ENCODE measurements around the gene JPT2.

JPT2 gene

DNA sequence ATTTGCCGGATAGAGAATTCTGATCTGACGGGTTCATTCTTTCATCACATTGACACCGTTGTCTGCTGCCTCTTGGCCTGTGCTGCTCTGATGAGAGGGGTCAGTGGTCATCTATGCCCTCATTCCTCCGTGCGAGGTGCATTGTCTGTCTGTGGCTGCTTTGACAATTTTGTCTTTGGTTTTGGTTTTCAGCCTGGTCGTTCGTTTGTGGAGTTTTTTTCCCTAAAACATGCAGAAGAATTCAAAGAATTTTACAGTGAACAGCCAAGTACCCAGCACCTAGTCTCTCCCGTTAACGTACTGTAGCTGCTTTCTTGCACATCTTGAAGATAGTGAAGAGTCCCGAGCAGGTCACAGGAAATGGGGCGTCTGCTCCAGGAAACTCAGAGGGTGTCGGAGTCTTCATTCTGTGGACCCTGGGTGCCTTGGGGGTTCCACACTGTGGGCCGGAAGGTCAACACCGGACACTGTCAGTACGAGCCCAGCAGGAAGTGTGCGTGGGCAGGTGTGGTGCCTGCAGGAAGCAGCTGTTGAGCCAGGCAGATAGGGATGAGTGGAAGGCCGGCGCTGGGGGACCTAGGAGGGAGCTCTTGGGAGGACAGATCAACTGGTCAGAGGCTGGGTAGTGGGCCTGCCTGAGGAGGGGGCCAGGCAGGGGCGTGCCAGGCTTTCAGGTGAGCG is 37.7 kb upstream of the JPT2 start:
- no peaks in the 10 kb centered on the region for H3K4me1 ChIP-seq (ENCODE audit: low read depth, poor library complexity, severe bottlenecking)
- TF ChIP-seq, protein P1, sequence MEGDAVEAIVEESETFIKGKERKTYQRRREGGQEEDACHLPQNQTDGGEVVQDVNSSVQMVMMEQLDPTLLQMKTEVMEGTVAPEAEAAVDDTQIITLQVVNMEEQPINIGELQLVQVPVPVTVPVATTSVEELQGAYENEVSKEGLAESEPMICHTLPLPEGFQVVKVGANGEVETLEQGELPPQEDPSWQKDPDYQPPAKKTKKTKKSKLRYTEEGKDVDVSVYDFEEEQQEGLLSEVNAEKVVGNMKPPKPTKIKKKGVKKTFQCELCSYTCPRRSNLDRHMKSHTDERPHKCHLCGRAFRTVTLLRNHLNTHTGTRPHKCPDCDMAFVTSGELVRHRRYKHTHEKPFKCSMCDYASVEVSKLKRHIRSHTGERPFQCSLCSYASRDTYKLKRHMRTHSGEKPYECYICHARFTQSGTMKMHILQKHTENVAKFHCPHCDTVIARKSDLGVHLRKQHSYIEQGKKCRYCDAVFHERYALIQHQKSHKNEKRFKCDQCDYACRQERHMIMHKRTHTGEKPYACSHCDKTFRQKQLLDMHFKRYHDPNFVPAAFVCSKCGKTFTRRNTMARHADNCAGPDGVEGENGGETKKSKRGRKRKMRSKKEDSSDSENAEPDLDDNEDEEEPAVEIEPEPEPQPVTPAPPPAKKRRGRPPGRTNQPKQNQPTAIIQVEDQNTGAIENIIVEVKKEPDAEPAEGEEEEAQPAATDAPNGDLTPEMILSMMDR (conservative IDR thresholded peaks at IDR 0.05; ENCODE audit: low read depth, low read length) = no peak
- no peaks in the 10 kb centered on the region for H4K20me1 ChIP-seq (ENCODE audit: insufficient read depth)
- H3K36me3 ChIP-seq (ENCODE audit: insufficient read depth) = no peaks in the 10 kb centered on the region; the same call in 1 of the 2 replicates
- no peak overlapping the region for H3K4me2 ChIP-seq
- no peak overlapping the region for H3K27ac ChIP-seq
- H3K27me3 ChIP-seq (ENCODE audit: insufficient read depth, low read depth) = no peaks in the 10 kb centered on the region
- no peaks in the 10 kb centered on the region for H3K79me2 ChIP-seq (ENCODE audit: insufficient read depth, low read depth)
- H2AFZ ChIP-seq (ENCODE audit: low read depth) = no peak overlapping the region
- H3K9ac ChIP-seq = no peak overlapping the region
- no peak overlapping the region for H3K4me3 ChIP-seq (IDR thresholded peaks at IDR 0.05; ENCODE audit: insufficient read depth, low read depth, low read length)

DNA sequence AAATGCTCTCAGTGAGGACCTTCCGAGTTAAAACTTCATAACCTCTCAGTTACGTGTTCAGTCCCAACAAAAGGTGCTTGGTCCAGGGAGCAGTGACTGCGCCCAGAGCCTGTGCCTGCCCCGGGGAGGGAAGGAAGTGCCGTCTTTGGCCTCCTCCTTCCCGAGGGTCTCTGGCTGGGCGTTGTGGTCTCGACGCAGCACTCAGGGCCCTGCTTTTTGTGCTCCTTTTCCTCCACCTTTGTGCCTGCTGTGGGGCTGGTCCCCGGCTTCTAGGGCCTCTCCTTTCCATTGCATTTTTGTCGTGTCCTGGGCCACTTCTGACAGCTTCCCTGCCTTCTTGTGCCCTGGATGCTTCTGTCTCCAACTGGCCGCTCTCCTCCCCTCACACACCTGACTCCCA is 36.8 kb upstream of the JPT2 start:
- Histone ChIP-seq H3K4me1 (ENCODE audit: low read depth, poor library complexity, severe bottlenecking) (no peaks in the 10 kb centered on the region), H3K79me2 (ENCODE audit: insufficient read depth, low read depth) (no peaks in the 10 kb centered on the region), H3K27me3 (ENCODE audit: insufficient read depth, low read depth) (no peaks in the 10 kb centered on the region), H3K4me3 (IDR thresholded peaks at IDR 0.05; ENCODE audit: insufficient read depth, low read depth, low read length) (no peak overlapping the region), H3K4me2 (no peak overlapping the region), H2AFZ (ENCODE audit: low read depth) (no peak overlapping the region), H3K27ac (no peak overlapping the region), H3K9ac (no peak overlapping the region), H3K36me3 (ENCODE audit: insufficient read depth) (no peaks in the 10 kb centered on the region; the same call in 1 of the 2 replicates), H4K20me1 (ENCODE audit: insufficient read depth) (no peaks in the 10 kb centered on the region)
- TF ChIP-seq, protein P1 (conservative IDR thresholded peaks at IDR 0.05; ENCODE audit: low read depth, low read length) = no peak

DNA sequence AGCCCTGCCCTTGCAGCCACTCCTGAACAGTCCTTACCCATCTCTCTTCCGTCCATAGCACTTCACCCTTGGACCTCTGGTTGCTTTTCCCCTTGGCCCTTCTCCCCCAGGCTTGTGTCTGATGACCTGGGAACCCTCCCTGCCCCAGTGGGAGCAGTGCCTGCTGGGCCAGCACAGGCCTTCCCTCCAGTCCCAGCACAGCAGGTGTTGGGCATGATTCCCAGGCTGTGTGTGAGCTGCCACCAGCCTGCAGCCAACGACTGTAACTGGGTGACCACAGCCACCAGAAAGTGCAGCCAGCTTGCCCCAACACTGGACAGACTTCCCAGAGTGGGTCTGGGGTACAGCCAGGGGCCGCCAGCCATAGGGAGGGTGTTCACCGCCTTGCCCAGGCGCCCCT is 35.9 kb upstream of the JPT2 start:
- Histone ChIP-seq H3K4me1 (ENCODE audit: low read depth, poor library complexity, severe bottlenecking) (no peaks in the 10 kb centered on the region), H3K27me3 (ENCODE audit: insufficient read depth, low read depth) (no peaks in the 10 kb centered on the region), H3K9ac (no peak overlapping the region), H3K36me3 (ENCODE audit: insufficient read depth) (no peaks in the 10 kb centered on the region; the same call in 1 of the 2 replicates), H4K20me1 (ENCODE audit: insufficient read depth) (no peaks in the 10 kb centered on the region), H3K4me3 (IDR thresholded peaks at IDR 0.05; ENCODE audit: insufficient read depth, low read depth, low read length) (no peak overlapping the region), H3K4me2 (no peak overlapping the region), H3K79me2 (ENCODE audit: insufficient read depth, low read depth) (no peaks in the 10 kb centered on the region), H3K27ac (no peak overlapping the region), H2AFZ (ENCODE audit: low read depth) (no peak overlapping the region)
- TF ChIP-seq, protein P1 (conservative IDR thresholded peaks at IDR 0.05; ENCODE audit: low read depth, low read length) = no peak

DNA sequence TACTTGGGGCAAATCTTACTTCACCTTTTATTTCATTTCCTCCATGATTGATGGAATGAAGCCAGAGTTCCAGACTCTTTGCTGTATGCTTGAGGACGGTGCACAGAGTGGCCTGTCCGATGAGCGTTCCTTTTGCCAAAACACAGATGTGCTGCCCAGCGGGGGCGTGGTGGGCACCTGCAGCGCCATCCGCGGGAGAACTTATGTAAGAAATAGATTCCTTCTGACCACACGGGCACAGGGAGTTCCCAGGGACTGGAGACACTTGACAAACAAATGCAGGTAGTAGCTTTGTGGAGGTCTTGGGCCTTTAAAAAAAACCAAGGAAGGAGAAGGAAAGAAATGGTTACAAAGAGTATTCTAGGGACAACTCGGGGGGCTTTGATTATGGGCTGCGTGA is 35.3 kb upstream of the JPT2 start:
- Histone ChIP-seq H3K36me3 (ENCODE audit: insufficient read depth) (no peaks in the 10 kb centered on the region; the same call in 1 of the 2 replicates), H4K20me1 (ENCODE audit: insufficient read depth) (no peaks in the 10 kb centered on the region)
- TF ChIP-seq, protein P1 (conservative IDR thresholded peaks at IDR 0.05; ENCODE audit: low read depth, low read length) = no peak

More for the DNA sequence above, 35.3 kb upstream of the JPT2 start:
- Histone ChIP-seq H3K4me2 (no peak overlapping the region), H3K27me3 (ENCODE audit: insufficient read depth, low read depth) (no peaks in the 10 kb centered on the region), H3K4me3 (IDR thresholded peaks at IDR 0.05; ENCODE audit: insufficient read depth, low read depth, low read length) (no peak overlapping the region), H2AFZ (ENCODE audit: low read depth) (no peak overlapping the region), H3K9ac (no peak overlapping the region), H3K4me1 (ENCODE audit: low read depth, poor library complexity, severe bottlenecking) (no peaks in the 10 kb centered on the region), H3K27ac (no peak overlapping the region), H3K79me2 (ENCODE audit: insufficient read depth, low read depth) (no peaks in the 10 kb centered on the region)
